Loucy (cell line): Measurements from ENCODE around the gene PPFIA3.
"Not testable (repeated sequence)": the region's sequence is repeated elsewhere in the genome, so short reads cannot be mapped to it uniquely, and the experiment has no call there.

Experiments used
- EZH2phosphoT487 ChIP-seq: fragments of 200-600 bp; IDR thresholded peaks from 2 replicates; pipeline ENCODE4 v1.6.1; 2018; ENCODE audit warnings: antibody characterized with exemption, mild to moderate bottlenecking, moderate library complexity, borderline replicate concordance
- TF ChIP-seq, protein P1 (sequence below): fragments of 200-600 bp; sonication (generic); conservative IDR thresholded peaks from 2 replicates; pipeline ENCODE4 v1.5.1; 2014; ENCODE audit warnings: mild to moderate bottlenecking, antibody characterized with exemption, low read length

- TF ChIP-seq, protein P1, sequence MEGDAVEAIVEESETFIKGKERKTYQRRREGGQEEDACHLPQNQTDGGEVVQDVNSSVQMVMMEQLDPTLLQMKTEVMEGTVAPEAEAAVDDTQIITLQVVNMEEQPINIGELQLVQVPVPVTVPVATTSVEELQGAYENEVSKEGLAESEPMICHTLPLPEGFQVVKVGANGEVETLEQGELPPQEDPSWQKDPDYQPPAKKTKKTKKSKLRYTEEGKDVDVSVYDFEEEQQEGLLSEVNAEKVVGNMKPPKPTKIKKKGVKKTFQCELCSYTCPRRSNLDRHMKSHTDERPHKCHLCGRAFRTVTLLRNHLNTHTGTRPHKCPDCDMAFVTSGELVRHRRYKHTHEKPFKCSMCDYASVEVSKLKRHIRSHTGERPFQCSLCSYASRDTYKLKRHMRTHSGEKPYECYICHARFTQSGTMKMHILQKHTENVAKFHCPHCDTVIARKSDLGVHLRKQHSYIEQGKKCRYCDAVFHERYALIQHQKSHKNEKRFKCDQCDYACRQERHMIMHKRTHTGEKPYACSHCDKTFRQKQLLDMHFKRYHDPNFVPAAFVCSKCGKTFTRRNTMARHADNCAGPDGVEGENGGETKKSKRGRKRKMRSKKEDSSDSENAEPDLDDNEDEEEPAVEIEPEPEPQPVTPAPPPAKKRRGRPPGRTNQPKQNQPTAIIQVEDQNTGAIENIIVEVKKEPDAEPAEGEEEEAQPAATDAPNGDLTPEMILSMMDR, result not testable (repeated sequence)
- TF ChIP-seq EZH2phosphoT487, result not testable (repeated sequence)
These were observed 7.9 kb downstream of the PPFIA3 start for GRCh38 chr19:49127225-49127624.
